SK-N-SH treated with all-trans-retinoic acid at 6 μM for 48 hours (cell line): ENCODE data around the gene TRIM58.

Source experiments
- ATAC-seq: fragments of 200-7000 bp; cut with Tn5 transposase; 3 replicates; pipeline ENCODE4 v1.9.1; 2020; ENCODE audit warnings: mild to moderate bottlenecking, moderate library complexity
- ARNTL ChIP-seq: fragments of 450-650 bp; formaldehyde crosslinking; IDR thresholded peaks from 2 replicates; pipeline ENCODE4 v1.5.0; 2020; ENCODE audit warnings: low read depth, mild to moderate bottlenecking, moderate library complexity, borderline replicate concordance
- BACH2 ChIP-seq: fragments of 250-450 bp; sonication (Bioruptor Pico); IDR thresholded peaks from 2 replicates; pipeline ENCODE4 v1.9.0; 2021; ENCODE audit warnings: mild to moderate bottlenecking, borderline replicate concordance
- CSDC2 ChIP-seq: fragments of 250-450 bp; sonication (Bioruptor Pico); IDR thresholded peaks from 2 replicates; pipeline ENCODE4 v1.5.0; 2020; ENCODE audit warnings: mild to moderate bottlenecking, moderate library complexity
- GLIS3 ChIP-seq: fragments of 250-450 bp; sonication (Bioruptor Pico); IDR thresholded peaks from 2 replicates; pipeline ENCODE4 v1.5.0; 2020; ENCODE audit warnings: mild to moderate bottlenecking, moderate library complexity
- ISL1 ChIP-seq: fragments of 250-450 bp; sonication (Bioruptor Pico); IDR thresholded peaks from 2 replicates; pipeline ENCODE4 v2.1.2; 2022; ENCODE audit warnings: mild to moderate bottlenecking, moderate library complexity
- OSR1 ChIP-seq: fragments of 250-450 bp; sonication (Bioruptor Pico); IDR thresholded peaks from 2 replicates; pipeline ENCODE4 v1.8.0; 2022; ENCODE audit warnings: moderate library complexity, mild to moderate bottlenecking, inconsistent platforms
- PPARA ChIP-seq: fragments of 250-450 bp; sonication (Bioruptor Pico); IDR thresholded peaks from 2 replicates; pipeline ENCODE4 v1.5.0; 2020; ENCODE audit warnings: mild to moderate bottlenecking, borderline replicate concordance
- RARB ChIP-seq: fragments of 250-450 bp; sonication (Bioruptor Pico); IDR thresholded peaks from 2 replicates; pipeline ENCODE4 v1.8.0; 2021; ENCODE audit warnings: mild to moderate bottlenecking, moderate library complexity
- SNAI2 ChIP-seq: fragments of 250-450 bp; sonication (Bioruptor Pico); IDR thresholded peaks from 2 replicates; pipeline ENCODE4 v1.5.0; 2020; ENCODE audit warnings: mild to moderate bottlenecking, moderate library complexity
- TCF4 ChIP-seq: fragments of 250-450 bp; sonication (Bioruptor Pico); IDR thresholded peaks from 2 replicates; pipeline ENCODE4 v1.8.0; 2021; ENCODE audit warnings: mild to moderate bottlenecking, moderate library complexity, borderline replicate concordance
- TOX ChIP-seq: fragments of 250-450 bp; sonication (Bioruptor Pico); IDR thresholded peaks from 2 replicates; pipeline ENCODE4 v1.8.0; 2021; ENCODE audit warnings: mild to moderate bottlenecking, moderate library complexity, borderline replicate concordance
- ZFP3 ChIP-seq: fragments of 250-450 bp; sonication (Bioruptor Pico); IDR thresholded peaks from 2 replicates; pipeline ENCODE4 v1.5.0; 2020; ENCODE audit warnings: mild to moderate bottlenecking, moderate library complexity
- ZFP30 ChIP-seq: fragments of 450-650 bp; formaldehyde crosslinking; IDR thresholded peaks from 2 replicates; pipeline ENCODE4 v1.5.0; 2022; ENCODE audit warnings: mild to moderate bottlenecking, moderate library complexity
- ZNF565 ChIP-seq: fragments of 450-650 bp; formaldehyde crosslinking; conservative IDR thresholded peaks from 2 replicates; pipeline ENCODE4 v1.5.0; 2020; ENCODE audit warnings: low read depth, mild to moderate bottlenecking, moderate library complexity
- ZNF70 ChIP-seq: fragments of 450-650 bp; formaldehyde crosslinking; IDR thresholded peaks from 2 replicates; pipeline ENCODE4 v1.5.0; 2020; ENCODE audit warnings: mild to moderate bottlenecking, moderate library complexity
- ZNF8 ChIP-seq: fragments of 450-650 bp; formaldehyde crosslinking; IDR thresholded peaks from 2 replicates; pipeline ENCODE4 v1.5.0; 2020; ENCODE audit warnings: mild to moderate bottlenecking, moderate library complexity
- TF ChIP-seq, protein P1 (sequence below): fragments of 250-450 bp; sonication (Bioruptor Pico); IDR thresholded peaks from 2 replicates; pipeline ENCODE4 v1.8.0; 2020; ENCODE audit warnings: mild to moderate bottlenecking, moderate library complexity, borderline replicate concordance
- TF ChIP-seq, protein P2 (sequence below): fragments of 250-450 bp; sonication (Bioruptor Pico); IDR thresholded peaks from 2 replicates; pipeline ENCODE4 v1.8.0; 2021; ENCODE audit warnings: low read depth, mild to moderate bottlenecking, moderate library complexity, borderline replicate concordance
- TF ChIP-seq, protein P3 (sequence below): fragments of 250-450 bp; sonication (Bioruptor Pico); IDR thresholded peaks from 2 replicates; pipeline ENCODE4 v1.5.0; 2020; ENCODE audit warnings: mild to moderate bottlenecking, moderate library complexity
- TF ChIP-seq, protein P4 (sequence below): fragments of 250-450 bp; sonication (Bioruptor Pico); IDR thresholded peaks from 2 replicates; pipeline ENCODE4 v1.5.1; 2020; ENCODE audit warnings: low read depth, mild to moderate bottlenecking, moderate library complexity
- TF ChIP-seq, protein P5 (sequence below): fragments of 250-450 bp; sonication (Bioruptor Pico); IDR thresholded peaks from 2 replicates; pipeline ENCODE4 v1.5.1; 2021; ENCODE audit warnings: mild to moderate bottlenecking, moderate library complexity

The TRIM58 gene

DNA sequence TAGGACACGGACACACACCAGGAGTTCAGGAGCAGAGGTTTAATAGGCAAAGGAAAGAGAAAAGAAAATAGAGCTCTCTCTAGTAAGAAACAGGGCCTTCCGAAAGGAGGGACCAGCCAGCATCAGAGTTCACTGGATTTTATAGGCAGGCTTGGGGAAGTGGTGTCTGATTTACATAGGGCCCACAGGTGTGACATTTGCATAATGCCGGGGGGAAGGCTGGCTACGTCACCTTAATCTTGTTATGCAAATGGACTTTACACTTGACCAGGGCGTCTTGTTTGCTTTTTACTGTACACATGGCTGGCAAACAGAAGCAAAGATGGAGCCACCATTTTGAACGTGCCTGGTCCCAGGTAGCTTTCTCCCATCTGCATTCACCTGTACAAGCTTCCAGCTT lies 33.0 kb upstream of the TRIM58 start, which contains the start of gene OR14A16 (continued):
- TF ChIP-seq, protein P1, sequence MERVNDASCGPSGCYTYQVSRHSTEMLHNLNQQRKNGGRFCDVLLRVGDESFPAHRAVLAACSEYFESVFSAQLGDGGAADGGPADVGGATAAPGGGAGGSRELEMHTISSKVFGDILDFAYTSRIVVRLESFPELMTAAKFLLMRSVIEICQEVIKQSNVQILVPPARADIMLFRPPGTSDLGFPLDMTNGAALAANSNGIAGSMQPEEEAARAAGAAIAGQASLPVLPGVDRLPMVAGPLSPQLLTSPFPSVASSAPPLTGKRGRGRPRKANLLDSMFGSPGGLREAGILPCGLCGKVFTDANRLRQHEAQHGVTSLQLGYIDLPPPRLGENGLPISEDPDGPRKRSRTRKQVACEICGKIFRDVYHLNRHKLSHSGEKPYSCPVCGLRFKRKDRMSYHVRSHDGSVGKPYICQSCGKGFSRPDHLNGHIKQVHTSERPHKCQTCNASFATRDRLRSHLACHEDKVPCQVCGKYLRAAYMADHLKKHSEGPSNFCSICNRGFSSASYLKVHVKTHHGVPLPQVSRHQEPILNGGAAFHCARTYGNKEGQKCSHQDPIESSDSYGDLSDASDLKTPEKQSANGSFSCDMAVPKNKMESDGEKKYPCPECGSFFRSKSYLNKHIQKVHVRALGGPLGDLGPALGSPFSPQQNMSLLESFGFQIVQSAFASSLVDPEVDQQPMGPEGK (CRISPR knock-in tag): no peak
- no peak for TF ChIP-seq TOX

DNA sequence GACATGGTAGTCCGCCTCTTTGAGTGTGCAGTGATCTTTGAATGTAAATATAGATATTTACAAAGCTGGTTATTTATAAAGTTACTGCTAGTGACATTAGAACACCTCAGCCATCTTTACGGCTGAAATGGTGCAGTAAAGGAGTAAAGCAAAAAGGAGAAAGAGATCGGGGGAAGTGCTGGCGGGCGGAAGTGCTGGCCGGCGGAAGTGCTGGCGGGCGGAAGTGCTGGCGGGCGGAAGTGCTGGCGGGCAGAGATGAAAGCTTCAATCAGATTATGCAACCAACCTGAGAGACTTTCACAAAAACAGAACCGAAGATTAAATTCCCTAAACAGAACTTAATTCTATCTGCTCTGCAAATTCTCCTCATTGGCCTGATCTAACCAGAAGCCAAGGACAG lies 31.6 kb upstream of the TRIM58 start:
- no peak for ATAC-seq

DNA sequence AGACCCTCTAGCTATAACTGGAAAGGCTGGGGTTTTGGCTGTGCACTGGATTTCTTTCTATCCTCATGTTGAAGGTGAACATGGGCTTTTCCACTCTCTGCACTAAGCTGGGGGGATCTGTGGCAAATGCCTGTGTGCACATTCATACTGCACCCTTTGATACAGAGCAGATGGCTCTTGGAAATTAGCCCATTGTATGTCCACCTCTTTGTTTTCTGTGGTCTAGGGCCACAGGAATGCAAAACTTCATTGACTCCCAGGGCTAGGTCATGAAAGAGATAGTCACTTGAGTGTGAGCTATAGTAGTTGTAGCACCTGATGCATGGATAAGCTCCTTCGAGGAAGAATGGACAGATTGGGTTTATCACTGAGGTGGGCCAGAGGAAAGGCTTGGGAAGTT lies 27.3 kb upstream of the TRIM58 start:
- ATAC-seq: no peak
- no peak for TF ChIP-seq TOX
- no peak for TF ChIP-seq ZFP3 (CRISPR knock-in tag)
- TF ChIP-seq ISL1 (CRISPR knock-in tag): no peak
- no peak for TF ChIP-seq ZNF70 (CRISPR knock-in tag)
- no peak for TF ChIP-seq BACH2
- TF ChIP-seq, protein P2, sequence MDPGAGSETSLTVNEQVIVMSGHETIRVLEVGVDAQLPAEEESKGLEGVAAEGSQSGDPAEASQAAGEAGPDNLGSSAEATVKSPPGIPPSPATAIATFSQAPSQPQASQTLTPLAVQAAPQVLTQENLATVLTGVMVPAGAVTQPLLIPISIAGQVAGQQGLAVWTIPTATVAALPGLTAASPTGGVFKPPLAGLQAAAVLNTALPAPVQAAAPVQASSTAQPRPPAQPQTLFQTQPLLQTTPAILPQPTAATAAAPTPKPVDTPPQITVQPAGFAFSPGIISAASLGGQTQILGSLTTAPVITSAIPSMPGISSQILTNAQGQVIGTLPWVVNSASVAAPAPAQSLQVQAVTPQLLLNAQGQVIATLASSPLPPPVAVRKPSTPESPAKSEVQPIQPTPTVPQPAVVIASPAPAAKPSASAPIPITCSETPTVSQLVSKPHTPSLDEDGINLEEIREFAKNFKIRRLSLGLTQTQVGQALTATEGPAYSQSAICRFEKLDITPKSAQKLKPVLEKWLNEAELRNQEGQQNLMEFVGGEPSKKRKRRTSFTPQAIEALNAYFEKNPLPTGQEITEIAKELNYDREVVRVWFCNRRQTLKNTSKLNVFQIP: no peak
- TF ChIP-seq RARB (CRISPR knock-in tag): no peak
- no peak for TF ChIP-seq CSDC2 (CRISPR knock-in tag)
- TF ChIP-seq, protein P1 (CRISPR knock-in tag): no peak
- TF ChIP-seq ARNTL (CRISPR knock-in tag): no peak
- TF ChIP-seq OSR1: no peak

More for the DNA sequence above, 31.6 kb upstream of the TRIM58 start:
- no peak for TF ChIP-seq PPARA (CRISPR knock-in tag)
- TF ChIP-seq ZNF565: no peak
- TF ChIP-seq TOX: no peak
- TF ChIP-seq OSR1: no peak
- no peak for TF ChIP-seq ARNTL (CRISPR knock-in tag)
- no peak for TF ChIP-seq ZFP3 (CRISPR knock-in tag)
- TF ChIP-seq SNAI2 (CRISPR knock-in tag): no peak
- TF ChIP-seq RARB (CRISPR knock-in tag): no peak
- TF ChIP-seq, protein P3, sequence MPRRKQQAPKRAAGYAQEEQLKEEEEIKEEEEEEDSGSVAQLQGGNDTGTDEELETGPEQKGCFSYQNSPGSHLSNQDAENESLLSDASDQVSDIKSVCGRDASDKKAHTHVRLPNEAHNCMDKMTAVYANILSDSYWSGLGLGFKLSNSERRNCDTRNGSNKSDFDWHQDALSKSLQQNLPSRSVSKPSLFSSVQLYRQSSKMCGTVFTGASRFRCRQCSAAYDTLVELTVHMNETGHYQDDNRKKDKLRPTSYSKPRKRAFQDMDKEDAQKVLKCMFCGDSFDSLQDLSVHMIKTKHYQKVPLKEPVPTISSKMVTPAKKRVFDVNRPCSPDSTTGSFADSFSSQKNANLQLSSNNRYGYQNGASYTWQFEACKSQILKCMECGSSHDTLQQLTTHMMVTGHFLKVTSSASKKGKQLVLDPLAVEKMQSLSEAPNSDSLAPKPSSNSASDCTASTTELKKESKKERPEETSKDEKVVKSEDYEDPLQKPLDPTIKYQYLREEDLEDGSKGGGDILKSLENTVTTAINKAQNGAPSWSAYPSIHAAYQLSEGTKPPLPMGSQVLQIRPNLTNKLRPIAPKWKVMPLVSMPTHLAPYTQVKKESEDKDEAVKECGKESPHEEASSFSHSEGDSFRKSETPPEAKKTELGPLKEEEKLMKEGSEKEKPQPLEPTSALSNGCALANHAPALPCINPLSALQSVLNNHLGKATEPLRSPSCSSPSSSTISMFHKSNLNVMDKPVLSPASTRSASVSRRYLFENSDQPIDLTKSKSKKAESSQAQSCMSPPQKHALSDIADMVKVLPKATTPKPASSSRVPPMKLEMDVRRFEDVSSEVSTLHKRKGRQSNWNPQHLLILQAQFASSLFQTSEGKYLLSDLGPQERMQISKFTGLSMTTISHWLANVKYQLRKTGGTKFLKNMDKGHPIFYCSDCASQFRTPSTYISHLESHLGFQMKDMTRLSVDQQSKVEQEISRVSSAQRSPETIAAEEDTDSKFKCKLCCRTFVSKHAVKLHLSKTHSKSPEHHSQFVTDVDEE: no peak
- TF ChIP-seq ZFP30 (CRISPR knock-in tag): no peak
- TF ChIP-seq ISL1 (CRISPR knock-in tag): no peak
- TF ChIP-seq TCF4: no peak
- TF ChIP-seq, protein P4, sequence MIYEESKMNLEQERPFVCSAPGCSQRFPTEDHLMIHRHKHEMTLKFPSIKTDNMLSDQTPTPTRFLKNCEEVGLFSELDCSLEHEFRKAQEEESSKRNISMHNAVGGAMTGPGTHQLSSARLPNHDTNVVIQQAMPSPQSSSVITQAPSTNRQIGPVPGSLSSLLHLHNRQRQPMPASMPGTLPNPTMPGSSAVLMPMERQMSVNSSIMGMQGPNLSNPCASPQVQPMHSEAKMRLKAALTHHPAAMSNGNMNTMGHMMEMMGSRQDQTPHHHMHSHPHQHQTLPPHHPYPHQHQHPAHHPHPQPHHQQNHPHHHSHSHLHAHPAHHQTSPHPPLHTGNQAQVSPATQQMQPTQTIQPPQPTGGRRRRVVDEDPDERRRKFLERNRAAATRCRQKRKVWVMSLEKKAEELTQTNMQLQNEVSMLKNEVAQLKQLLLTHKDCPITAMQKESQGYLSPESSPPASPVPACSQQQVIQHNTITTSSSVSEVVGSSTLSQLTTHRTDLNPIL (CRISPR knock-in tag): no peak
- no peak for TF ChIP-seq ZNF70 (CRISPR knock-in tag)
- TF ChIP-seq GLIS3: no peak
- TF ChIP-seq, protein P5, sequence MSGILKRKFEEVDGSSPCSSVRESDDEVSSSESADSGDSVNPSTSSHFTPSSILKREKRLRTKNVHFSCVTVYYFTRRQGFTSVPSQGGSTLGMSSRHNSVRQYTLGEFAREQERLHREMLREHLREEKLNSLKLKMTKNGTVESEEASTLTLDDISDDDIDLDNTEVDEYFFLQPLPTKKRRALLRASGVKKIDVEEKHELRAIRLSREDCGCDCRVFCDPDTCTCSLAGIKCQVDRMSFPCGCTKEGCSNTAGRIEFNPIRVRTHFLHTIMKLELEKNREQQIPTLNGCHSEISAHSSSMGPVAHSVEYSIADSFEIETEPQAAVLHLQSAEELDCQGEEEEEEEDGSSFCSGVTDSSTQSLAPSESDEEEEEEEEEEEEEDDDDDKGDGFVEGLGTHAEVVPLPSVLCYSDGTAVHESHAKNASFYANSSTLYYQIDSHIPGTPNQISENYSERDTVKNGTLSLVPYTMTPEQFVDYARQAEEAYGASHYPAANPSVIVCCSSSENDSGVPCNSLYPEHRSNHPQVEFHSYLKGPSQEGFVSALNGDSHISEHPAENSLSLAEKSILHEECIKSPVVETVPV (CRISPR knock-in tag): no peak
- TF ChIP-seq, protein P1 (CRISPR knock-in tag): no peak
- TF ChIP-seq, protein P2: no peak
- no peak for TF ChIP-seq ZNF8 (CRISPR knock-in tag)
